ENCODE results near the gene DDX54. TPM values are rescaled to one million over a fixed set of nuclear protein-coding genes. Genes with fewer than 3 reads are reported as not detected.

The DDX54 gene
- total RNA-seq, 1 donor from 2014 or later: 34.7 TPM

GRCh38 chr12:113226696-113227568, 41.7 kb upstream of the DDX54 start:
- Histone ChIP-seq H3K27me3 (ENCODE audit: low read depth) (no peaks in the 10 kb centered on the region), H3K27ac (replicated peaks) (peak overlapping the region; percentile 99), H3K4me3 (peak overlapping the region; percentile 10), H3K9me3 (replicated peaks) (no peaks in the 10 kb centered on the region), H3K4me1 (peaks cover 100% of the 10 kb centered on the region), H3K36me3 (peaks cover 56% of the 10 kb centered on the region)
- intact Hi-C loops (cut with micrococcal nuclease): no loop called here
- no peak for TF ChIP-seq CTCF (IDR thresholded peaks at IDR 0.05; ENCODE audit: borderline replicate concordance)
- peak; percentile 65 for DNase-seq

- DNase-seq: no peak
- peaks cover 94% of the 10 kb centered on the region for H3K4me1 ChIP-seq
- H3K36me3 ChIP-seq: peaks cover 38% of the 10 kb centered on the region
- TF ChIP-seq CTCF (IDR thresholded peaks at IDR 0.05; ENCODE audit: borderline replicate concordance): no peak
- intact Hi-C loops (cut with micrococcal nuclease): no loop called here
- no peaks in the 10 kb centered on the region for H3K9me3 ChIP-seq (replicated peaks)
- H3K27ac ChIP-seq (replicated peaks): peak overlapping the region; percentile 99
- no peak overlapping the region for H3K4me3 ChIP-seq
- H3K27me3 ChIP-seq (ENCODE audit: low read depth): no peaks in the 10 kb centered on the region
Observed at GRCh38 chr12:113224955-113225354, 39.7 kb upstream of the DDX54 start.

GRCh38 chr12:113222730-113223531, 37.7 kb upstream of the DDX54 start:
- peak overlapping the region; percentile 97 for H3K4me3 ChIP-seq
- H3K27ac ChIP-seq (replicated peaks): peak overlapping the region; percentile 99
- H3K4me1 ChIP-seq: peaks cover 76% of the 10 kb centered on the region
- H3K9me3 ChIP-seq (replicated peaks): no peaks in the 10 kb centered on the region
- intact Hi-C loops (cut with micrococcal nuclease): no loop called here
- H3K36me3 ChIP-seq: peaks cover 18% of the 10 kb centered on the region
- DNase-seq: peak; percentile 62
- H3K27me3 ChIP-seq (ENCODE audit: low read depth): no peaks in the 10 kb centered on the region
- TF ChIP-seq CTCF (IDR thresholded peaks at IDR 0.05; ENCODE audit: borderline replicate concordance): peak; percentile 15

GRCh38 chr12:113221997-113222729, 36.9 kb upstream of the DDX54 start:
- intact Hi-C loops (cut with micrococcal nuclease): no loop called here
- H3K27me3 ChIP-seq (ENCODE audit: low read depth): no peaks in the 10 kb centered on the region
- H3K4me3 ChIP-seq: peak overlapping the region; percentile 97
- TF ChIP-seq CTCF (IDR thresholded peaks at IDR 0.05; ENCODE audit: borderline replicate concordance): no peak
- DNase-seq: no peak
- H3K9me3 ChIP-seq (replicated peaks): no peaks in the 10 kb centered on the region
- H3K4me1 ChIP-seq: peaks cover 68% of the 10 kb centered on the region
- H3K36me3 ChIP-seq: peaks cover 11% of the 10 kb centered on the region
- H3K27ac ChIP-seq (replicated peaks): peak overlapping the region; percentile 99
